Measurements from ENCODE around the gene ACHE. TPM values are rescaled to one million over a fixed set of nuclear protein-coding genes. Genes with fewer than 3 reads are reported as not detected.
A peak's percentile ranks its signal among the peaks of the same experiment; 100 is the strongest.

ACHE gene
- polyA plus RNA-seq, 2 of the 4 experiments (the other 2 are of a cell fraction): 0.17 to 0.62 TPM

- Histone ChIP-seq H3K4me3 (no peak overlapping the region), H3K4me1 (peaks cover 22% of the 10 kb centered on the region), H3K27ac (peak overlapping the region in 1 of 2 experiments; percentile 98; a peak in 3 of 6 replicates), H3K9me3 (no peaks in the 10 kb centered on the region), H3K4me2 (no peak overlapping the region)
- no peak for TF ChIP-seq JUNB (IDR thresholded peaks at IDR 0.05)
- TF ChIP-seq POLR2A (IDR thresholded peaks at IDR 0.05; ENCODE audit: low read length): no peak
- TF ChIP-seq EHMT2 (IDR thresholded peaks at IDR 0.05; ENCODE audit: low read depth): no peak
- no peak for TF ChIP-seq NFE2L2 (conservative IDR thresholded peaks at IDR 0.05; ENCODE audit: low read length)
- TF ChIP-seq HDAC2 (IDR thresholded peaks at IDR 0.05): no peak
- TF ChIP-seq RAD21 (conservative IDR thresholded peaks at IDR 0.05 in 1 of 2, IDR thresholded peaks at IDR 0.05 in 1 of 2): no peak
- no peak for TF ChIP-seq RARB (CRISPR knock-in tag; IDR thresholded peaks at IDR 0.05)
- TF ChIP-seq HOXA7 (CRISPR knock-in tag; IDR thresholded peaks at IDR 0.05): no peak
- no peak for TF ChIP-seq HEYL (CRISPR knock-in tag; IDR thresholded peaks at IDR 0.05)
- no peak for TF ChIP-seq BHLHE40 (IDR thresholded peaks at IDR 0.05; ENCODE audit: low read depth, low read length)
- TF ChIP-seq MAX (IDR thresholded peaks at IDR 0.05): no peak
- TF ChIP-seq FOXS1 (CRISPR knock-in tag; IDR thresholded peaks at IDR 0.05): no peak
- TF ChIP-seq CHD4 (IDR thresholded peaks at IDR 0.05; ENCODE audit: borderline replicate concordance): no peak
- TF ChIP-seq MYC (IDR thresholded peaks at IDR 0.05; ENCODE audit: borderline replicate concordance, low read length): no peak
- no peak for TF ChIP-seq EP300 (IDR thresholded peaks at IDR 0.05)
- no peak for TF ChIP-seq CEBPB (IDR thresholded peaks at IDR 0.05)
- FAIRE-seq (no peak), ATAC-seq (no peak), DNase-seq (ENCODE audit: low read depth in 1 of 2, low spot score in 1 of 2) (no peak)
- POLR2A ChIA-PET: no interaction called here
- 89% methylated on average over 15 of the region's 17 CpGs for WGBS (ENCODE audit: missing lambda C conversion rate)
- CTCF ChIA-PET: interaction anchor here (5.3 kb wide), 1 partner anchor 14 kb away, joined by 44 read pairs; the partner anchor contains the start of gene SLC12A9
Observed at GRCh38 chr7:100865372-100865911, 30.2 kb downstream of the ACHE start.

GRCh38 chr7:100864263-100864845, 31.3 kb downstream of the ACHE start:
- 89% methylated on average over 12 of the region's 12 CpGs for WGBS (ENCODE audit: missing lambda C conversion rate)
- POLR2A ChIA-PET: interaction anchor here (1.3 kb wide), 1 partner anchor 11 kb away, joined by 5 read pairs; the partner anchor contains the start of gene SRRT
- Histone ChIP-seq H3K27ac (no peak overlapping the region), H3K4me1 (peaks cover 22% of the 10 kb centered on the region), H3K9me3 (no peaks in the 10 kb centered on the region), H3K4me3 (no peak overlapping the region), H3K4me2 (no peak overlapping the region)
- no peak for DNase-seq (ENCODE audit: low read depth in 1 of 2, low spot score in 1 of 2)
- no peak for FAIRE-seq
- CTCF ChIA-PET: interaction anchor here (0.6 to 5.3 kb wide), 4 partner anchors 12 to 319 kb away, joined by 3 to 44 read pairs (median 6); partner anchors contain the start of gene SLC12A9
- TF ChIP-seq NPAS2 (CRISPR knock-in tag; IDR thresholded peaks at IDR 0.05; ENCODE audit: borderline replicate concordance): no peak
- no peak for TF ChIP-seq E2F6 (IDR thresholded peaks at IDR 0.05; ENCODE audit: borderline replicate concordance, low read depth)
- no peak for TF ChIP-seq RCOR1 (IDR thresholded peaks at IDR 0.05; ENCODE audit: low read depth, low read length)
- no peak for TF ChIP-seq HMGXB4 (CRISPR knock-in tag; IDR thresholded peaks at IDR 0.05; ENCODE audit: borderline replicate concordance)
- no peak for TF ChIP-seq RNF2 (IDR thresholded peaks at IDR 0.05; ENCODE audit: borderline replicate concordance, low read depth)
- TF ChIP-seq ZNF302 (CRISPR knock-in tag; IDR thresholded peaks at IDR 0.05): no peak
- TF ChIP-seq CBX8 (IDR thresholded peaks at IDR 0.05): no peak
- TF ChIP-seq FOXS1 (CRISPR knock-in tag; IDR thresholded peaks at IDR 0.05): no peak
- TF ChIP-seq POLR2A (IDR thresholded peaks at IDR 0.05; ENCODE audit: low read length): no peak
- TF ChIP-seq FOSL2 (IDR thresholded peaks at IDR 0.05): no peak
- no peak for TF ChIP-seq FOSL2 (CRISPR knock-in tag; IDR thresholded peaks at IDR 0.05)
- no peak for ATAC-seq
